SK-N-SH treated with all-trans-retinoic acid at 6 μM for 48 hours (cell line): ENCODE results near the gene HSPB2.

ENCODE experiments used
- ATAC-seq: fragments of 200-7000 bp; cut with Tn5 transposase; 3 replicates; pipeline ENCODE4 v1.9.1; 2020; ENCODE audit warnings: mild to moderate bottlenecking, moderate library complexity
- ARNTL ChIP-seq: fragments of 450-650 bp; formaldehyde crosslinking; IDR thresholded peaks from 2 replicates; pipeline ENCODE4 v1.5.0; 2020; ENCODE audit warnings: low read depth, mild to moderate bottlenecking, moderate library complexity, borderline replicate concordance
- BACH2 ChIP-seq: fragments of 250-450 bp; sonication (Bioruptor Pico); IDR thresholded peaks from 2 replicates; pipeline ENCODE4 v1.9.0; 2021; ENCODE audit warnings: mild to moderate bottlenecking, borderline replicate concordance
- GLIS3 ChIP-seq: fragments of 250-450 bp; sonication (Bioruptor Pico); IDR thresholded peaks from 2 replicates; pipeline ENCODE4 v1.5.0; 2020; ENCODE audit warnings: mild to moderate bottlenecking, moderate library complexity
- ISL1 ChIP-seq: fragments of 250-450 bp; sonication (Bioruptor Pico); IDR thresholded peaks from 2 replicates; pipeline ENCODE4 v2.1.2; 2022; ENCODE audit warnings: mild to moderate bottlenecking, moderate library complexity
- OSR1 ChIP-seq: fragments of 250-450 bp; sonication (Bioruptor Pico); IDR thresholded peaks from 2 replicates; pipeline ENCODE4 v1.8.0; 2022; ENCODE audit warnings: moderate library complexity, mild to moderate bottlenecking, inconsistent platforms
- PPARA ChIP-seq: fragments of 250-450 bp; sonication (Bioruptor Pico); IDR thresholded peaks from 2 replicates; pipeline ENCODE4 v1.5.0; 2020; ENCODE audit warnings: mild to moderate bottlenecking, borderline replicate concordance
- RARB ChIP-seq: fragments of 250-450 bp; sonication (Bioruptor Pico); IDR thresholded peaks from 2 replicates; pipeline ENCODE4 v1.8.0; 2021; ENCODE audit warnings: mild to moderate bottlenecking, moderate library complexity
- TCF4 ChIP-seq: fragments of 250-450 bp; sonication (Bioruptor Pico); IDR thresholded peaks from 2 replicates; pipeline ENCODE4 v1.8.0; 2021; ENCODE audit warnings: mild to moderate bottlenecking, moderate library complexity, borderline replicate concordance
- TOX ChIP-seq: fragments of 250-450 bp; sonication (Bioruptor Pico); IDR thresholded peaks from 2 replicates; pipeline ENCODE4 v1.8.0; 2021; ENCODE audit warnings: mild to moderate bottlenecking, moderate library complexity, borderline replicate concordance
- TSHZ2 ChIP-seq: fragments of 250-450 bp; sonication (Bioruptor Pico); IDR thresholded peaks from 2 replicates; pipeline ENCODE4 v1.5.0; 2020; ENCODE audit warnings: mild to moderate bottlenecking, moderate library complexity
- ZC3H10 ChIP-seq: fragments of 250-450 bp; sonication (Bioruptor Pico); IDR thresholded peaks from 2 replicates; pipeline ENCODE4 v1.5.1; 2021; ENCODE audit warnings: mild to moderate bottlenecking, moderate library complexity
- ZFP3 ChIP-seq: fragments of 250-450 bp; sonication (Bioruptor Pico); IDR thresholded peaks from 2 replicates; pipeline ENCODE4 v1.5.0; 2020; ENCODE audit warnings: mild to moderate bottlenecking, moderate library complexity
- ZFP30 ChIP-seq: fragments of 450-650 bp; formaldehyde crosslinking; IDR thresholded peaks from 2 replicates; pipeline ENCODE4 v1.5.0; 2022; ENCODE audit warnings: mild to moderate bottlenecking, moderate library complexity
- ZNF565 ChIP-seq: fragments of 450-650 bp; formaldehyde crosslinking; conservative IDR thresholded peaks from 2 replicates; pipeline ENCODE4 v1.5.0; 2020; ENCODE audit warnings: low read depth, mild to moderate bottlenecking, moderate library complexity
- ZNF70 ChIP-seq: fragments of 450-650 bp; formaldehyde crosslinking; IDR thresholded peaks from 2 replicates; pipeline ENCODE4 v1.5.0; 2020; ENCODE audit warnings: mild to moderate bottlenecking, moderate library complexity
- ZNF8 ChIP-seq: fragments of 450-650 bp; formaldehyde crosslinking; IDR thresholded peaks from 2 replicates; pipeline ENCODE4 v1.5.0; 2020; ENCODE audit warnings: mild to moderate bottlenecking, moderate library complexity
- TF ChIP-seq, protein P1 (sequence below): fragments of 250-450 bp; sonication (Bioruptor Pico); IDR thresholded peaks from 2 replicates; pipeline ENCODE4 v1.8.0; 2021; ENCODE audit warnings: low read depth, mild to moderate bottlenecking, moderate library complexity, borderline replicate concordance
- TF ChIP-seq, protein P2 (sequence below): fragments of 250-450 bp; sonication (Bioruptor Pico); IDR thresholded peaks from 2 replicates; pipeline ENCODE4 v1.8.0; 2020; ENCODE audit warnings: mild to moderate bottlenecking, moderate library complexity, borderline replicate concordance
- TF ChIP-seq, protein P3 (sequence below): fragments of 250-450 bp; sonication (Bioruptor Pico); IDR thresholded peaks from 2 replicates; pipeline ENCODE4 v1.5.1; 2020; ENCODE audit warnings: low read depth, mild to moderate bottlenecking, moderate library complexity
- TF ChIP-seq, protein P4 (sequence below): fragments of 250-450 bp; sonication (Bioruptor Pico); IDR thresholded peaks from 2 replicates; pipeline ENCODE4 v1.5.1; 2021; ENCODE audit warnings: mild to moderate bottlenecking, moderate library complexity

The HSPB2 gene

DNA sequence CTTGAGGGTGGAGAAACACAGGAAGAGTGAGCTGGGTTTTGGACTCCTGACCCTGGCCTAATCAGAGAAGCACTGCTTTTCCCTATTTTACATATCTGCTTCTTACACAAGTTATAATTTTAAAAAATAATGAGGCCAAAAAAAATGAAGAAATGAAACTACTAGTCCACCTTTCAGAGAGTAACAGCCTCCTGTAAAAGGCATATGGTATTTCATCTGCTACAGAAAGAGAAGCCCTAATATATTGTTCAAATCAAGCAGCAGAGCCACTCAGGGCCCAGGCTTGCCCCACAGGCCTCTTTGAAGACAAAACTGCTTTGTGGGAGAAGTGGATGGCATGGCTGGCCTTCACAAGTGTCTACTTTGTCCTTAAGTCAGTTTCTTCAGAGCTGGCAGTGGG lies 34.6 kb downstream of the HSPB2 start:
- TF ChIP-seq OSR1 (CRISPR knock-in tag), result no peak
- no peak for ATAC-seq

GRCh38 chr11:111949519-111950426 lies 37.2 kb downstream of the HSPB2 start:
- TF ChIP-seq TCF4 (CRISPR knock-in tag) (no peak), BACH2 (CRISPR knock-in tag) (no peak), RARB (CRISPR knock-in tag) (no peak), ARNTL (CRISPR knock-in tag) (no peak), ZFP3 (CRISPR knock-in tag) (no peak), ZNF70 (no peak), OSR1 (CRISPR knock-in tag) (no peak), TSHZ2 (CRISPR knock-in tag) (no peak), ISL1 (CRISPR knock-in tag) (no peak), GLIS3 (CRISPR knock-in tag) (no peak), TOX (no peak)
- TF ChIP-seq, protein P1, sequence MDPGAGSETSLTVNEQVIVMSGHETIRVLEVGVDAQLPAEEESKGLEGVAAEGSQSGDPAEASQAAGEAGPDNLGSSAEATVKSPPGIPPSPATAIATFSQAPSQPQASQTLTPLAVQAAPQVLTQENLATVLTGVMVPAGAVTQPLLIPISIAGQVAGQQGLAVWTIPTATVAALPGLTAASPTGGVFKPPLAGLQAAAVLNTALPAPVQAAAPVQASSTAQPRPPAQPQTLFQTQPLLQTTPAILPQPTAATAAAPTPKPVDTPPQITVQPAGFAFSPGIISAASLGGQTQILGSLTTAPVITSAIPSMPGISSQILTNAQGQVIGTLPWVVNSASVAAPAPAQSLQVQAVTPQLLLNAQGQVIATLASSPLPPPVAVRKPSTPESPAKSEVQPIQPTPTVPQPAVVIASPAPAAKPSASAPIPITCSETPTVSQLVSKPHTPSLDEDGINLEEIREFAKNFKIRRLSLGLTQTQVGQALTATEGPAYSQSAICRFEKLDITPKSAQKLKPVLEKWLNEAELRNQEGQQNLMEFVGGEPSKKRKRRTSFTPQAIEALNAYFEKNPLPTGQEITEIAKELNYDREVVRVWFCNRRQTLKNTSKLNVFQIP, result no peak
- TF ChIP-seq, protein P2, sequence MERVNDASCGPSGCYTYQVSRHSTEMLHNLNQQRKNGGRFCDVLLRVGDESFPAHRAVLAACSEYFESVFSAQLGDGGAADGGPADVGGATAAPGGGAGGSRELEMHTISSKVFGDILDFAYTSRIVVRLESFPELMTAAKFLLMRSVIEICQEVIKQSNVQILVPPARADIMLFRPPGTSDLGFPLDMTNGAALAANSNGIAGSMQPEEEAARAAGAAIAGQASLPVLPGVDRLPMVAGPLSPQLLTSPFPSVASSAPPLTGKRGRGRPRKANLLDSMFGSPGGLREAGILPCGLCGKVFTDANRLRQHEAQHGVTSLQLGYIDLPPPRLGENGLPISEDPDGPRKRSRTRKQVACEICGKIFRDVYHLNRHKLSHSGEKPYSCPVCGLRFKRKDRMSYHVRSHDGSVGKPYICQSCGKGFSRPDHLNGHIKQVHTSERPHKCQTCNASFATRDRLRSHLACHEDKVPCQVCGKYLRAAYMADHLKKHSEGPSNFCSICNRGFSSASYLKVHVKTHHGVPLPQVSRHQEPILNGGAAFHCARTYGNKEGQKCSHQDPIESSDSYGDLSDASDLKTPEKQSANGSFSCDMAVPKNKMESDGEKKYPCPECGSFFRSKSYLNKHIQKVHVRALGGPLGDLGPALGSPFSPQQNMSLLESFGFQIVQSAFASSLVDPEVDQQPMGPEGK (CRISPR knock-in tag), result no peak
- TF ChIP-seq, all 23 proteins: peak for 0
- ATAC-seq, result no peak

GRCh38 chr11:111951565-111951964 lies 39.0 kb downstream of the HSPB2 start:
- ATAC-seq, result no peak
- TF ChIP-seq GLIS3 (CRISPR knock-in tag) (no peak), ARNTL (CRISPR knock-in tag) (no peak)

- TF ChIP-seq BACH2 (CRISPR knock-in tag) (no peak), ZC3H10 (CRISPR knock-in tag) (no peak), ZFP30 (CRISPR knock-in tag) (no peak), GLIS3 (CRISPR knock-in tag) (no peak), PPARA (CRISPR knock-in tag) (no peak)
- no peak for ATAC-seq
These were observed 41.6 kb downstream of the HSPB2 start for GRCh38 chr11:111954154-111954553.

DNA sequence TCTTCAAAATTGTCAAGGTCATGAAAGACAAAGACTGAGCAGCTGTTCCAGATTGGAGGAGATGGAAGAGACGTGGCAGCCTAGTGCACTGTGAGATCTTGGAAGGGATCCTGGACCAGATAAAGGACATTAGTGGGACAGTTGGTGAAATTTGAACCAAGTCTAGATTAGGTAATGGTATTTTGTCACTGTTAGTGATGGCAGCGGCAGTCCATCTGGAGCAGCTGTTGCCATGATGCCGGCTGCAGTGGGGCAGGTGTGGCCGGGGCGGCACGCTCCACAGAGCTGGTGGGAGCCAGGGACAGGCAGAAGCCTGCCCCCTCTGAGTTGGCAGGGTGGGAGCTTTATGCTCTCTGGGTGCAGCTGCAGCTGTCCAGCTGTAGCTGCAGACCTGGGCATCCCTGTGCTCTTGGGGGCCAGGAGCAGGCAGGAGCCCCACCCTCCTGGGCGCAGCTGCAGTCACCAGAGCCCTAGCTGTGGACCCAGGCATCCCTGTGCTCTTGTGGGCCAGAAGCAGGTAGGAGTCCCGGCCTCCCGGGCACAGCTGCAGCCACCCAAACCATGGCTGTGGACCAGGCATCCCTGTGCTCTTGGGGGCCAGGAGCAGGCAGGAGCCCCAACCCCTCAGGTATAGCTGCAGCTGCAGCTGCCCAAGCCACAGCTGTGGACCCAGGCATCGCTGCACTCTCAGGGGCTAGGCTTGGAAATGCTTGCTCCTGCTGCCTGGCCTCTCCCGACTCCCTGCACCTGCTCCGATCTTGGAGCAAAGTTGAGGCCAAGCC lies 45.3 kb downstream of the HSPB2 start:
- no peak for ATAC-seq
- TF ChIP-seq BACH2 (CRISPR knock-in tag), result no peak
- TF ChIP-seq ZNF565 (CRISPR knock-in tag), result no peak
- no peak for TF ChIP-seq TOX
- no peak for TF ChIP-seq ZNF8
- no peak for TF ChIP-seq TSHZ2 (CRISPR knock-in tag)
- no peak for TF ChIP-seq ARNTL (CRISPR knock-in tag)
- TF ChIP-seq, protein P3, sequence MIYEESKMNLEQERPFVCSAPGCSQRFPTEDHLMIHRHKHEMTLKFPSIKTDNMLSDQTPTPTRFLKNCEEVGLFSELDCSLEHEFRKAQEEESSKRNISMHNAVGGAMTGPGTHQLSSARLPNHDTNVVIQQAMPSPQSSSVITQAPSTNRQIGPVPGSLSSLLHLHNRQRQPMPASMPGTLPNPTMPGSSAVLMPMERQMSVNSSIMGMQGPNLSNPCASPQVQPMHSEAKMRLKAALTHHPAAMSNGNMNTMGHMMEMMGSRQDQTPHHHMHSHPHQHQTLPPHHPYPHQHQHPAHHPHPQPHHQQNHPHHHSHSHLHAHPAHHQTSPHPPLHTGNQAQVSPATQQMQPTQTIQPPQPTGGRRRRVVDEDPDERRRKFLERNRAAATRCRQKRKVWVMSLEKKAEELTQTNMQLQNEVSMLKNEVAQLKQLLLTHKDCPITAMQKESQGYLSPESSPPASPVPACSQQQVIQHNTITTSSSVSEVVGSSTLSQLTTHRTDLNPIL (CRISPR knock-in tag), result no peak
- TF ChIP-seq, protein P4, sequence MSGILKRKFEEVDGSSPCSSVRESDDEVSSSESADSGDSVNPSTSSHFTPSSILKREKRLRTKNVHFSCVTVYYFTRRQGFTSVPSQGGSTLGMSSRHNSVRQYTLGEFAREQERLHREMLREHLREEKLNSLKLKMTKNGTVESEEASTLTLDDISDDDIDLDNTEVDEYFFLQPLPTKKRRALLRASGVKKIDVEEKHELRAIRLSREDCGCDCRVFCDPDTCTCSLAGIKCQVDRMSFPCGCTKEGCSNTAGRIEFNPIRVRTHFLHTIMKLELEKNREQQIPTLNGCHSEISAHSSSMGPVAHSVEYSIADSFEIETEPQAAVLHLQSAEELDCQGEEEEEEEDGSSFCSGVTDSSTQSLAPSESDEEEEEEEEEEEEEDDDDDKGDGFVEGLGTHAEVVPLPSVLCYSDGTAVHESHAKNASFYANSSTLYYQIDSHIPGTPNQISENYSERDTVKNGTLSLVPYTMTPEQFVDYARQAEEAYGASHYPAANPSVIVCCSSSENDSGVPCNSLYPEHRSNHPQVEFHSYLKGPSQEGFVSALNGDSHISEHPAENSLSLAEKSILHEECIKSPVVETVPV (CRISPR knock-in tag), result no peak
- no peak for TF ChIP-seq ZNF70
- no peak for TF ChIP-seq GLIS3 (CRISPR knock-in tag)
